Esophagus muscularis mucosa (tissue), 4 donors: ENCODE results near the gene DLK2. TPM values are rescaled to one million over a fixed set of nuclear protein-coding genes. Genes with fewer than 3 reads are reported as not detected.

Experiments used
- DNase-seq: peaks from one replicate; pipeline ENCODE4 v3.0.0-alpha.2; 2017; ENCODE audit errors: extremely low spot score
- H3K27ac ChIP-seq, 4 donors: fragments of 200-600 bp; sonication (generic); replicated peaks in 1 of 4; 1 replicate in 3 of 4; 2 replicates in 1 of 4; pipeline ENCODE4 v1.5.1; 2016 to 2019; ENCODE audit warnings: mild to moderate bottlenecking in 1 of 4
- H3K27me3 ChIP-seq, 4 donors: fragments of 200-600 bp; sonication (generic); one replicate each; pipeline versions ENCODE4 v1.5.1 to v1.6.0; 2016 to 2019
- H3K36me3 ChIP-seq, 4 donors: fragments of 200-600 bp; sonication (generic); one replicate each; pipeline ENCODE4 v1.5.1; 2016 to 2019
- H3K4me1 ChIP-seq, 4 donors: fragments of 200-600 bp; sonication (generic); one replicate each; pipeline ENCODE4 v1.5.1; 2016 to 2019
- H3K4me3 ChIP-seq, 4 donors: fragments of 200-600 bp; sonication (generic); 1 replicate in 2 of 4; 2 replicates in 2 of 4; pipeline ENCODE4 v1.5.1; 2016 to 2019; ENCODE audit warnings: mild to moderate bottlenecking in 4 of 4, moderate library complexity in 1 of 4
- H3K9me3 ChIP-seq, 4 donors: fragments of 200-600 bp; sonication (generic); 1 replicate in 3 of 4; 2 replicates in 1 of 4; pipeline ENCODE4 v1.5.1; 2016 to 2019
- EP300 ChIP-seq: sonication (generic); formaldehyde crosslinking; IDR thresholded peaks from one replicate; pipeline ENCODE4 v1.6.1; 2017; ENCODE audit warnings: antibody characterized with exemption
- POLR2A ChIP-seq: fragments of 450-650 bp; IDR thresholded peaks from one replicate; pipeline ENCODE4 v1.6.1; 2017; ENCODE audit warnings: antibody characterized with exemption, moderate library complexity, mild to moderate bottlenecking, low read depth
- POLR2AphosphoS5 ChIP-seq, 2 donors: sonication (generic); formaldehyde crosslinking; IDR thresholded peaks; one replicate each; pipeline ENCODE4 v1.6.1; 2017; ENCODE audit warnings: antibody characterized with exemption in 2 of 2
- WGBS: methylation state at CpG from one replicate; pipeline ENCODE4 v1.1.5; 2018; 5-methylcytosine and 5-hydroxymethylcytosine counted together
- intact Hi-C: fragments of 100-400 bp; cut with DNase I; formaldehyde crosslinking; loops from one replicate; pipeline ENCODE4 v1.15.1; 2023
- total RNA-seq, 4 donors: library from RNA; depleted of rRNA; stranded (reverse); fragments of >200 nt; gene quantifications; one replicate each; pipeline versions ENCODE4 v1.1.0 to v1.2.1, GENCODE V29; 2016
- TF ChIP-seq, protein P1 (sequence below), 3 experiments: fragments of 200-600 bp in 2 of 3; fragments of 450-650 bp in 1 of 3; sonication (generic) in 2 of 3; IDR thresholded peaks; one replicate each; pipeline ENCODE4 v1.5.1; 2017 to 2019; ENCODE audit warnings: antibody characterized with exemption in 3 of 3, mild to moderate bottlenecking in 2 of 3, moderate library complexity in 1 of 3

Gene DLK2
- total RNA-seq, 4 donors from 2014 or later: 0.32 to 0.33 TPM; not detected in 2

GRCh38 chr6:43437700-43438099, 17.6 kb downstream of the DLK2 start:
- Histone ChIP-seq H3K4me3 (no peak overlapping the region), H3K9me3 (no peaks in the 10 kb centered on the region), H3K36me3 (peaks cover 18 to 72% (median 55%) of the 10 kb centered on the region in 4 donors), H3K4me1 (peaks cover 22 to 25% (median 23%) of the 10 kb centered on the region in 4 donors), H3K27me3 (no peaks in the 10 kb centered on the region), H3K27ac (peak overlapping the region in 2 of 4 donors; percentile 65 to 72)
- TF ChIP-seq EP300 (no peak), POLR2AphosphoS5 (IDR thresholded peaks at IDR 0.05) (no peak), POLR2A (no peak)
- TF ChIP-seq, protein P1, sequence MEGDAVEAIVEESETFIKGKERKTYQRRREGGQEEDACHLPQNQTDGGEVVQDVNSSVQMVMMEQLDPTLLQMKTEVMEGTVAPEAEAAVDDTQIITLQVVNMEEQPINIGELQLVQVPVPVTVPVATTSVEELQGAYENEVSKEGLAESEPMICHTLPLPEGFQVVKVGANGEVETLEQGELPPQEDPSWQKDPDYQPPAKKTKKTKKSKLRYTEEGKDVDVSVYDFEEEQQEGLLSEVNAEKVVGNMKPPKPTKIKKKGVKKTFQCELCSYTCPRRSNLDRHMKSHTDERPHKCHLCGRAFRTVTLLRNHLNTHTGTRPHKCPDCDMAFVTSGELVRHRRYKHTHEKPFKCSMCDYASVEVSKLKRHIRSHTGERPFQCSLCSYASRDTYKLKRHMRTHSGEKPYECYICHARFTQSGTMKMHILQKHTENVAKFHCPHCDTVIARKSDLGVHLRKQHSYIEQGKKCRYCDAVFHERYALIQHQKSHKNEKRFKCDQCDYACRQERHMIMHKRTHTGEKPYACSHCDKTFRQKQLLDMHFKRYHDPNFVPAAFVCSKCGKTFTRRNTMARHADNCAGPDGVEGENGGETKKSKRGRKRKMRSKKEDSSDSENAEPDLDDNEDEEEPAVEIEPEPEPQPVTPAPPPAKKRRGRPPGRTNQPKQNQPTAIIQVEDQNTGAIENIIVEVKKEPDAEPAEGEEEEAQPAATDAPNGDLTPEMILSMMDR (IDR thresholded peaks at IDR 0.05): no peak
- no peak for DNase-seq
- 68% methylated on average over 4 of the region's 4 CpGs for WGBS
- intact Hi-C loops: no loop called here

- H3K36me3 ChIP-seq: peaks cover 11 to 72% (median 55%) of the 10 kb centered on the region in 4 donors
- intact Hi-C loops: no loop called here
- 11% methylated on average over 5 of the region's 5 CpGs for WGBS
- no peaks in the 10 kb centered on the region for H3K9me3 ChIP-seq
- no peaks in the 10 kb centered on the region for H3K27me3 ChIP-seq
- H3K27ac ChIP-seq: peak overlapping the region; percentile 25 to 72 (median 59)
- peaks cover 22 to 28% (median 23%) of the 10 kb centered on the region in 4 donors for H3K4me1 ChIP-seq
- DNase-seq: no peak
- H3K4me3 ChIP-seq: no peak overlapping the region
- no peak for TF ChIP-seq POLR2A
- peak in 1 of 2 donors; percentile 56 for TF ChIP-seq POLR2AphosphoS5 (IDR thresholded peaks at IDR 0.05)
- TF ChIP-seq, protein P1 (IDR thresholded peaks at IDR 0.05): no peak
- no peak for TF ChIP-seq EP300
Observed at GRCh38 chr6:43436577-43437282, 18.6 kb downstream of the DLK2 start.

DNA sequence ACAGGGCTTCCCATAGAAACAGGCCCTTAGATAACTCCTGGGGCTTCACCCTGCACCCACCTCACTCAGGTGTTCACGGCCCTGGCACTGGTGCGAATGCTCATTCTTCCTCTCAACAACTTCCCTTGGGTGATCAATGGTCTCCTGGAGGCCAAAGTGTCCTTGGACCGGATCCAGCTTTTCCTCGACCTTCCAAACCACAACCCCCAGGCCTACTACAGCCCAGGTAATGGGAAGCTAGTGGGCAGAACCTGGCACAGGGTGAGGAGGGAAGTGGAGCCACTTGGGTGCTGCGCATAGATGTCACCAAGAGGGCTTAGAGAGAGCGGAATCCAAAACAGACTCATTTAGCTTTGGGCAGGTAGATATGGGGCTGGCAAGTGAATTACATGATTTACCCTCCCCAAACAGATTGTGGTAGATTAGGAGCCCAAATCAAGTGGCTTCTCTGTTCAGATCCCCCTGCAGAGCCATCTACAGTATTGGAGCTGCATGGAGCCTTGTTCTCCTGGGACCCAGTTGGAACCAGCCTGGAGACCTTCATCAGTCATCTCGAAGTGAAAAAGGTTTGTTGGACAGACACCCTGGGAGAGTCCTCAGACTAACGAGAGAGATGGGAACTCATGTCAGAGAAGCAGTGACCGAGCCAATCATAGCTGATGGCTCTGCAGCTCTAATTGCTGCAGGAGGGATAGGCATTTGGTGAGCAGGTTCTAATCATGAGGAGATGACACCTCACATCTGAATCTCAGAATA, 19.5 kb downstream of the DLK2 start:
- Histone ChIP-seq H3K27ac (peak overlapping the region; percentile 25 to 72 (median 59)), H3K4me1 (peaks cover 22 to 28% (median 23%) of the 10 kb centered on the region in 4 donors), H3K9me3 (no peaks in the 10 kb centered on the region), H3K4me3 (no peak overlapping the region), H3K36me3 (peaks cover 11 to 69% (median 50%) of the 10 kb centered on the region in 4 donors), H3K27me3 (no peaks in the 10 kb centered on the region)
- 82% methylated on average over 9 of the region's 9 CpGs for WGBS
- intact Hi-C loops: no loop called here
- DNase-seq: no peak
- TF ChIP-seq EP300 (no peak), POLR2A (no peak), POLR2AphosphoS5 (IDR thresholded peaks at IDR 0.05) (no peak)
- TF ChIP-seq, protein P1 (IDR thresholded peaks at IDR 0.05): no peak

- TF ChIP-seq POLR2A: no peak
- TF ChIP-seq, protein P1 (IDR thresholded peaks at IDR 0.05): no peak
- TF ChIP-seq POLR2AphosphoS5 (IDR thresholded peaks at IDR 0.05): no peak
- TF ChIP-seq EP300: no peak
- Histone ChIP-seq H3K36me3 (peaks cover 5 to 59% (median 43%) of the 10 kb centered on the region in 4 donors), H3K9me3 (no peaks in the 10 kb centered on the region), H3K27ac (no peak overlapping the region), H3K4me3 (no peak overlapping the region), H3K4me1 (peaks cover 22 to 34% (median 25%) of the 10 kb centered on the region in 4 donors), H3K27me3 (no peaks in the 10 kb centered on the region)
- intact Hi-C loops: no loop called here
- WGBS: 96% methylated on average over 4 of the region's 4 CpGs
- DNase-seq: no peak
Observed at GRCh38 chr6:43434943-43435342, 20.4 kb downstream of the DLK2 start.
